ENCODE measurements around the gene SEPTIN8.

DNA sequence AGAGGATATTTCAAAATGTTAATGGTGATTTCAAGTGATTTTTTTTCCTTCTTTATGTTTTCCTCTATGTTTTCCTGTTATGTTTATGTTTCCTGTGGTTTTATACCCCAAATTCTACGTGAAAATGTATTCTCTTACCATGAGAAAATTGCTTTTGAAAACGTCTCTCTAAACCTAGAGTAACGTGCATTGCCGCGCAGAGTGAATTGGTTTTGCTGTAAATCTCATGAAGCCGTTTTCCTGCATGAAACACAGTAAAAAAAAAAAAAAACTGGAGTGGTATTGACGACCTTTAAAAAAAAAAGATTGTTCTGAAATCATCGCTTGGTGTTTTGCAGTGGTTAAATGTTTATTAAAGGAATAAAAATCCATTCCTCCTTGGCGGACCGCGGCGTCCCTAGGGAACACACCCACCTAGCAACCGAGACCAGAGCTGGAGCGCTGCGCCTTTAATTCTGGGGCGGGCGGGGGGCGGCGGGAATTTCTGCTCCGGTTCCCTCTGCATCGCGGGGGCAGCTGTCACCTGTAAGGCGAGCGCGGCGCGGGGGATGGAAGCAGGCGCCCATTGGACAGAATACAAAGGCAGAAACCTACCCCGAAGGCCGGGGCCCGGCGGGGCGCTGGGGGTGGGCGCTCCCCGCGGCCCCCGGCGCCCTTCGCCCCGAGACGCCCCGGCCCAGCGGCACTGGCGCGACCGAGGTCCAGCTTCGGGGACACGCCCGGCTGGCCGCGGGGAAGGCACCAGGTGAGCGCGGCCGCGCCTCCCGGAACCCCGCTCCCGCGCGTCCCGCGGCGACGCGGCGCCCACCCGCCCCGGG, 36.0 kb upstream of the SEPTIN8 start, which contains the start of gene SOWAHA:
- TF ChIP-seq POLR2AphosphoS5 (IDR thresholded peaks at IDR 0.05) = no peak
- TF ChIP-seq, protein P1, sequence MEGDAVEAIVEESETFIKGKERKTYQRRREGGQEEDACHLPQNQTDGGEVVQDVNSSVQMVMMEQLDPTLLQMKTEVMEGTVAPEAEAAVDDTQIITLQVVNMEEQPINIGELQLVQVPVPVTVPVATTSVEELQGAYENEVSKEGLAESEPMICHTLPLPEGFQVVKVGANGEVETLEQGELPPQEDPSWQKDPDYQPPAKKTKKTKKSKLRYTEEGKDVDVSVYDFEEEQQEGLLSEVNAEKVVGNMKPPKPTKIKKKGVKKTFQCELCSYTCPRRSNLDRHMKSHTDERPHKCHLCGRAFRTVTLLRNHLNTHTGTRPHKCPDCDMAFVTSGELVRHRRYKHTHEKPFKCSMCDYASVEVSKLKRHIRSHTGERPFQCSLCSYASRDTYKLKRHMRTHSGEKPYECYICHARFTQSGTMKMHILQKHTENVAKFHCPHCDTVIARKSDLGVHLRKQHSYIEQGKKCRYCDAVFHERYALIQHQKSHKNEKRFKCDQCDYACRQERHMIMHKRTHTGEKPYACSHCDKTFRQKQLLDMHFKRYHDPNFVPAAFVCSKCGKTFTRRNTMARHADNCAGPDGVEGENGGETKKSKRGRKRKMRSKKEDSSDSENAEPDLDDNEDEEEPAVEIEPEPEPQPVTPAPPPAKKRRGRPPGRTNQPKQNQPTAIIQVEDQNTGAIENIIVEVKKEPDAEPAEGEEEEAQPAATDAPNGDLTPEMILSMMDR (IDR thresholded peaks at IDR 0.05 in 8 of 11, conservative IDR thresholded peaks at IDR 0.05 in 3 of 11) = no peak
- no peak for TF ChIP-seq POLR2A (IDR thresholded peaks at IDR 0.05)
